Stimulated activated CD8-positive, alpha-beta memory T cell treated with anti-CD3 and anti-CD28 coated beads, Interleukin-15, amount 100 ng/mL, for 1 hour (primary cell): Measurements from ENCODE around the gene CTNS.
"Not testable (repeated sequence)": the region's sequence is repeated elsewhere in the genome, so short reads cannot be mapped to it uniquely, and the experiment has no call there.

ENCODE experiments used
- DNase-seq: peaks from one replicate; pipeline ENCODE4 v3.0.0-alpha.2; 2020; ENCODE audit warnings: low read depth

The CTNS gene

GRCh38 chr17:3688027-3688553 is 51.5 kb downstream of the CTNS start:
- no peak for DNase-seq

GRCh38 chr17:3688852-3689261 is 52.3 kb downstream of the CTNS start:
- DNase-seq, result no peak

DNA sequence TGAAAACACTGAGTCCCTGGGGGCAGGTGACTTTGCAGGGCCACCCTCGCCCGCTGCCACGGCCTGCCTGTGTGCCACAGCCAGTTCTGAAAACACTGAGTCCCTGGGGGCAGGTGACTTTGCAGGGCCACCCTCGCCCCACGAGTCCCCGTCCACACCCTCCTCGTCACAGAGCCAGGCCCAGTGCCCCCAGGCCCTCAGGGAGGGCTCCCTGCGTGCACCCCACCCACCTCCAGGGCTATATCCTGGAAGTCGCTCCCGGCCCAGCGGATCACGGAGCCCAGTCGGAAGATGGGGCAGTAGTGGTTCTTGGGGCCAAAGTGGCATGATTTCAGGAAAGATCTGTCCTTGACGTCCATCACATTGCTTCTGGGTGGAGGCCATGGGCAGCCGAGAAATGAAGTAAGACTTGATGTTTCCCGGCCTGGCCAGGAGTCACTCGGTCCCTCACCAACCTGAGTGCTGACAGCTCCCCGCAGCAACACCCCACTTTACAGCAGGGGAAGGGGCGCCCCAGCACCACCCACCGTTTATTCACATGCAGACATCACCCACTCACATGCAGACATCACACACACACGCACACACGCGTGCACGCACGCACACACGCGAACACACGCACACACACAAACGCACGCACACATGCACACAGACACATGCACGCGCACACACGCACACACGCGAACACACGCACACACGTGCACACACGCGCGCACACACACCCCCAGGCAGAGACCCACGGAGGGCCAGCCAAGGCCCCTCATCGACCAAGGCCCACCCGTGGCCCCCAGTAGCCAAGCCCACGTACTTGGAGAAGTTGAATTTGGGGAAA is 52.9 kb downstream of the CTNS start:
- DNase-seq, result no peak

GRCh38 chr17:3690094-3690715 is 53.6 kb downstream of the CTNS start:
- DNase-seq, result no peak

- DNase-seq, result no peak
These were observed 55.1 kb downstream of the CTNS start for GRCh38 chr17:3691617-3692067.

DNA sequence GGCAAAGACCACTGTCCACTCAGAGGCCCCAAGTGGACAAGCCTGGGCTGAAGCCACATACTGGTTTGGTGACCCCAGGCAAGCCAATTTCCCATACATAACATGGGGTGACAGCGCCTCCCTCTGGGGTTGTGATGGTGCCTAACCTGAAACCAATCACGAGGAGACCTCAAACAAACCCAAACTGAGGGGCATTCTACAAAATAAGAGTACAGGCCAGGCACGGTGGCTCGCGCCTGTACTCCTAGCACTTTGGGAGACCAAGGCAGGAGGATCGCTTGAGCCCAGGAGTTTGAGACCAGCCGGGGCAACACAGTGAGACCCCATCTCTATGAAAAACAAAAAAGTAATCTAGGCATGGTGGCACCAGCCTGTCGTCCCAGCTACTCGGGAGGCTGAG is 55.8 kb downstream of the CTNS start:
- DNase-seq, result no peak

DNA sequence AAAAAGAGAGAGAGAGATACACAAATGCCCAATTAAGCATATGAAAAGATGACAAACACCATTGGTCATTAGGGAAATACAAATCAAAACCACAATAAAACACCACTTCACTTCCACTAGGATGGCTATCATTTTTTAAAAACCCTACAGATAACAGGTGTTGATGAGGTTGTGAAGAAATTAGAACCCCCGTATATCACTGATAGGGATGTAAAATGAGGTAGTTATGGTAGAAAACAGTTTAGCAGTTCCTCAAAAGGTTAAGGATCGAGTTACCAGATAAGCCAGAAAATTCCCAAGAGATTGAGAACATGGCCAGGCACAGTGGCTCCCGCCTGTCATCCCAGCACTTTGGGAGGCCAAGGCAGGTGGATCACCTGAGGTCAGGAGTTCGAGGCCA is 56.6 kb downstream of the CTNS start:
- no peak for DNase-seq

DNA sequence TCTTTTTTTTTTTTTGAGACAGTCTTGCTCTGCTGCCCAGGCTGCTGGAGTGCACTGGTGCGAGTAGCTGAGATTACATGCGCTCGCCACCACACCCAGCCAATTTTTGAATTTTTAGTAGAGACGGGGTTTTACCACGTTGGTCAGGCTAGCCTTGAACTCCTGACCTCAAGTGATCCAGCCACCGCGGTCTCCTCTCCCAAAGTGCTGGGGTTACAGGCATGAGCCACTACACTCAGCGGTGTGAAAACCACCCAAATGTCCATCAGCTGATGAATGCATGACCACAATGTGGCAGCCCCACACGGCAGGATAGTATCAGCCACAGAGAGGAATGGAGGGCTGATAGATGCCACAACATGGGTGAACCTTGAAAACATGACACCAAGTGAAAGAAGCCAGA is 57.3 kb downstream of the CTNS start:
- no peak for DNase-seq

- DNase-seq, result no peak
These were observed 58.7 kb downstream of the CTNS start for GRCh38 chr17:3695129-3695722.

DNA sequence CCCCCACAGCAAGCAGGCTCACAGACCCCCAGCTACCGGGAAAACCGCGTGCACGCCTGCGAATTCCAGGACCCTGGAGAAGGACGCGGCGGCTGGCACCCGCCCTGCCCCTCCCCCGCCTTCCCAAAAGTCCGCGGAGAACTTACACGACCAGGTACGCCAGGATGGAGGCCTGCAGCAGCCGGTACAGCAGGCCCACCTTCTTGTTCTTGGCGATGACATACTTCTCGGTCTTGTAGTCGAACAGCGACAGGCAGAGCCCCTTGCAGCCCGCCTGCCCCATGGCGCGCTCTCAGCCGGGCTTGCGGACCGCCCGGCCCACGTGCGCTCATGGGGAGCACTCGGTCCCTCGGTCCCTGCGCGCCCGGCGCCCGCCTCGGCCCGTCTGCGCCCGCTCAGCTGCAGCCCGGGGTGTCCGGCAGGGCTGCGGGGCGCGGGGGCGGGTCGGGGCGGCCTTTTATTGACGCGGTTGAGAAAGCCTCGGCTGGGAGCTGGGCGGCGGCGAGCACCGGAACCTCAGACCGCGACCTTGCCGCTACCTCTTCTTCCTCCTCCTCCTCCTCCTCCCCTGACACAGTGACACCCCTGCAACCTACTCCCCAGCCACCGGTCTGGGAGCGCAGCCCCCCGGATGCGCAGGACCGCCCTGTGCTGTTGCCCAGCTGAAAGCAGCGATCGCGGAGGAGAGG is 59.3 kb downstream of the CTNS start, which contains the start of gene P2RX5:
P2RX5 (minus strand) TSS at position 433 of the 689 bp plus-strand sequence; CDS start at position 283, 150 bp downstream.
- no peak for DNase-seq

DNA sequence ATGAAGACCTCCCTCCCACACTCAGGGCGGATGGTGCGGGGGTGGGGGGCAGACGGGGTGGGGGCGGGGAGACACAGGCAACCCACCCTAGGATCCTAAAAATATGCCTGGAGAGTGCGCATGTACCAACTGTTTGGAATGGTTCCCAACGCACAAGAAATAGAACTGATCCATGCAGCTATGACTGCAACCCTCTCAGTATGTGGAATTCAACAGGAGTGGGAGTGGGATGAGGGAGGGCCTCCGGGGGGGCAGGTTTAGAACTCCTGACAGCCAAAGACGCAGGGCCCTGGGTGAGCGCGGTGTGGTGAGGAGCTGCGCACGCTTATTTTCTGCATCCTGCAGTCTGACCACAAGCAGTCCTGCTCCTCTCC is 60.5 kb downstream of the CTNS start:
- DNase-seq, result no peak

GRCh38 chr17:3698139-3698538 is 61.6 kb downstream of the CTNS start:
- DNase-seq, result no peak

DNA sequence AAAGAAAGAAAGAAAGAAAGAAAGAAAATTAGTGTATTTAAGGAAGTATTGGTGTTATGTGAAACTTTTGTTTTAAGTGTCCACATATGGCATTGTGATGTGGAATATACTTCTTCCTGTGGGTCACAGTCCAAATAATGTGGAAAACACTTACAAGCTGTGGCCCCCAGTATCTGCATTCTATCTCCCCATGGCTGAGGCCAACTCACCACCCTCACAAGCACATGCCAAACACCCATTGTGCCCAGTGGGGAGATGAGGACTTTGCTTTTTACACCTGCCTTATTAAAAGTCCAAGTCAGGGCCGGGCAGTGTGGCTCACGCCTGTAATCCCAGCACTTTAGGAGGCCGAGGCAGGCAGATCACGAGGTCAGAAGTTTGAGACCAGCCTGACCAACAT is 63.4 kb downstream of the CTNS start:
- no peak for DNase-seq

DNA sequence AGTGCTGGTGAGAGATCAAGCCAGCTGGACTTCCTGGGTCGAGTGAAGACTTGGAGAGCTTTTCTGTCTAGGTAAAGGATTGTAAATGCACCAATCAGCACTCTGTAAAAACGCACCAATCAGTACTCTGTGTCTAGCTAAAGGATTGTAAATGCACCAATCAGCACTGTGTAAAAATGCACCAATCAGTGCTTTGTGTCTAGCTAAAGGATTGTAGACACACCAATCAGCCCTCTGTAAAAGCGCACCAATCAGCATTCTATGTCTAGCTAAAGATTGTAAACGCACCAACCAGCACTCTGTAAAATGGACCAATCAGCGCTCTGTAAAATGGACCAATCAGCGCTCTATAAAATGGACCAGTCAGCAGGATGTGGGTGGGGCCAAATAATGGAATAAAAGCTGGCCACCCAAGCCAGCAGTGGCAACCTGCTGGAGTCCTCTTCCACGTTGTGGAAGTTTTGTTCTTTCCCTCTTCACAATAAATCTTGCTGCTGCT is 65.5 kb downstream of the CTNS start:
- not testable (repeated sequence) for DNase-seq

DNA sequence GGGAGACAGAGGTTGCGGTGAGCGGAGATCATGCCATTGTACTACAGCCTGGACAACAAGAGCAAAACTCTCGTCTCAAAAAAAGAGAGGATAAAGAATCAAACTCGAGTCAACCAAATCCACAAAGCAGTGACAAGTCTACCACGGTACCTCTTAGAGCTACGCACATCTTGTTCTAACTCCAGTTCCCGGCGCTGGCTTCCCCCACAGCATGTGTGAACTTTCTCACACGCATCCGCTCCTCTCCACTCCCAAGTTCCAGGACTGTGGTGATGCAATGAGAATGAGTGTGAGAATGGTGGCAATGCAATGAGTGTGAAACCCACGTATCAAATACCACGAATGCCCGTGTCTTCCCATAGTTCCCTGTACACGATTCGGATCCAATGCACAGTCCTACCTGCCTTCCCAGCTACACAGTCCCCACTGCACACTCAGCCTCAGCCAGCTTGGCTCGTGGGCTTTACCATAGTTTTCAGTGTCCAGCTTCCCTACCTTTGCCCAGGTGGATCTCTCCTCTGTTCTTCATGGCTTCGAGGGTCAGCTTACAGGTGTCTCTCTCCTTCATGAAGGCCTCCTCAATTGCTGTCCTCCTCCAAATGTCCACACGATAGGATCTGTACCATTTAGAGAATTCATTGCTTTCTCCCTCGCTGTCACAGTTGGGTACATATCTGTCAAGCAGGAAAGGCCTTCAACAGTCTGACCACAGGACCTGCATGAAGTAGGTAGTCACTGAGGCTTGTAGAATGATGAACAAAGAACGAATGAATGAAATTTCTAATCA is 68.6 kb downstream of the CTNS start:
- no peak for DNase-seq

- DNase-seq, result not testable (repeated sequence)
These were observed 69.1 kb downstream of the CTNS start for GRCh38 chr17:3705718-3705984.

GRCh38 chr17:3708366-3708765 is 71.8 kb downstream of the CTNS start:
- no peak for DNase-seq

GRCh38 chr17:3710951-3711383 is 74.4 kb downstream of the CTNS start:
- peak; percentile 37 for DNase-seq
